GM21619 (cell line): ENCODE measurements around the gene TLE2.
"Not testable (repeated sequence)": the region's sequence is repeated elsewhere in the genome, so short reads cannot be mapped to it uniquely, and the experiment has no call there.

Experiments
- ATAC-seq: cut with Tn5 transposase; IDR thresholded peaks from one replicate; pipeline ENCODE4 v1.9.1; 2021; ENCODE audit not compliant: unreplicated experiment

Gene TLE2

DNA sequence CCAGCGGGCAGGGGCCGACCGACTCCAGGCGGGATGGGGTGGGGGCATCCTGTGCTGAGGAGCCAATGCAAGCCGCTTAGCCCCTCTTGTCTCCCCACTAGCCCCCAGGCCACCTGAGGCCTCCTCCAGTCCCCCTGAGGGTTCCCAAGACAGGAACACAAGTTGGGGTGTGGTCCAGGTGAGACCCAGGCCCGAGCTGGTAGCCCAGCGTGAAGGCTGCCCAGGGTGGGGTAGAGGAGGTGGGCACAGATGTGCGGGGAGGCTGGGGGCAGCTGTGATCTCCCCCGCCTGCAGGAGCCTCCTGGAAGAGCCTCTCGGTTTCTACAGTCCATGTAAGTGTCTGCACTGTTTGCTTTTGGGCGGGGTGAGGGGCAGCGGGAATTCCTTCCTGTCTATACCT lies 41.3 kb downstream of the TLE2 start:
- ATAC-seq, result no peak

DNA sequence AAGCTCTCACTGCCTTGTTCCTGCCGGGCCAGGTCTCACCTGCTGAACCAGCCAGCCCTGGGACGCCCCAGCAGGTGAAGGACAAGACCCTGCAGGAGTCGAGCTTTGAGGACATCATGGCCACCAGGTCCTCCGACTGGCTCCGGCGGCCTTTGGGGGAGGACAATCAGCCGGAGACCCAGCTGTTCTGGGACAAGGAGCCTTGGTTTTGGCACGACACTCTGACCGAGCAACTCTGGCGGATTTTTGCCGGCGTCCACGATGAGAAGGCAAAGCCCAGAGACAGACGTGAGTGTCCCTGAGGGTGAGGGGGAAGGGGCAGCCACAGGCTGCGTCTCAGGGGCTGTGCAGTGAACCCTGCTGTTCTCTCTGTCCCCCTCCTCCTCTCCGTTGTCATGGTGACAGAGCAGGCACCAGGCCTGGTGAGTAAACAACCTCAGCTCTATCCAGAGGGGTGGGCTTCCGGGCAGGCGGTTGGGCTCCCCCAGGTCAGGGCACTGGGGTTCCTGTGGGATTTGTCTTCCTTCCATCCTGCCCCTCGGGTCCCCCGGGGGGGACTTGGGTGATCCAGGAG lies 42.0 kb downstream of the TLE2 start:
- no peak for ATAC-seq

- ATAC-seq, result no peak
These were observed 44.9 kb downstream of the TLE2 start for GRCh38 chr19:2984215-2984528.

GRCh38 chr19:2983351-2984214 lies 45.5 kb downstream of the TLE2 start:
- ATAC-seq, result no peak

DNA sequence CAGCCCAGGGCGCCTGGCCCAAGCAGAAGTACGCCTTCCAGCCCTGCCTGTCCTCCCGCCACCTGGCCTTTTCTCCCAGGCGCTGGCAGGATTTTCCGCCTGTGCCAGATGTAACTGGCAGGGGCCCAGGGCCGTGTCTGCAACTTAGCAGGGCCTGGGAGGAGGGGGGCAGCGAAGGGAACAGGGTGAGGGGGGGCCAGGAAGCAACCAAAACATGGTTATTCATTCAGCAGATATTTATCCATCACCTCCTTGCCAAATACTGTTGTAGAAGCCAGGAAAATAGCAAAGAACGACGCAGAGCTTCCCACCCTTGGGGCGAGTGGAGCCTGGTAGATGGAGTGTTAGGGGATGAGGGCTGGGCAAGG lies 46.1 kb downstream of the TLE2 start:
- no peak for ATAC-seq

DNA sequence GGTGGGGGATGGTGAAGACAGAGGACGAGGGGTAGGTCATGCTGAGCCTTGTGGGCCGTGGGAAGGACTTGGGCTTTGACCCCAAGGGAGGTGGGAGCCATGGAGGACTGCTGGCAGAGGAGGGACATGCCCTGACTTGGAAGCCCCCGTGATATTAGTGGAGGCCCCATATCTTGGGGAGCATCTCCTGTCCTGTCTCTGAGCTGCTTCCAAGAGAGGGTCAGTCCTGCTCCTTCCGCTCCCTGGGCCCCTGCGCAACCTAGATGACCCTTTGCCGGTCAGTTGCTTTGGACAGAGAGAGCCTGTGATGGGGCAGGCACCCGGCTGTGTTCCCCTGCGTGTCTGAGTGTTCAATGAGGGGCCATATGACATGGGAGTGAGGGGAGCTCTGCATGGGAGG lies 46.5 kb downstream of the TLE2 start:
- ATAC-seq, result no peak

GRCh38 chr19:2981898-2982297 lies 47.2 kb downstream of the TLE2 start:
- ATAC-seq, result no peak

- ATAC-seq, result no peak
These were observed 50.3 kb downstream of the TLE2 start for GRCh38 chr19:2978772-2979171.

GRCh38 chr19:2978166-2978767 lies 50.8 kb downstream of the TLE2 start:
- ATAC-seq, result no peak

DNA sequence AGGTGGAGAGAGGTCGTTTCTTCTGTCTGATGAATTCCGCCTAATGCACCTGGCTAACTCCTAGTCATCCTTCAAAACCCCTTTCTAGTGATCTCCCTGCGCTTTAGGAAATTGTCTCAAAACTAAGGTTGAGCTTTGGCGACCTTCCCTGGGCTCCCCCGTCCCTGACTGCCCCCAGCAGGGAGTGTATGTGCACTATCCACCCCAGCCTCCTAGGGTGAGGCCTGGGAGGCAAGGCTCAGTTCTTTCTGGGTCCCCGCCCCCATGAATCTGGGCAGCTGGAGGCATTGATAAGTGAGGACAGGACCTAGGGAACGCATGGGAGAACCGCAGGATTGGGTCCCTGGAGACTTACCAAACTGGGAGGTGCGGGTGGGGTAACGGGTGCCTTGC lies 51.3 kb downstream of the TLE2 start:
- peak; percentile 12 for ATAC-seq

DNA sequence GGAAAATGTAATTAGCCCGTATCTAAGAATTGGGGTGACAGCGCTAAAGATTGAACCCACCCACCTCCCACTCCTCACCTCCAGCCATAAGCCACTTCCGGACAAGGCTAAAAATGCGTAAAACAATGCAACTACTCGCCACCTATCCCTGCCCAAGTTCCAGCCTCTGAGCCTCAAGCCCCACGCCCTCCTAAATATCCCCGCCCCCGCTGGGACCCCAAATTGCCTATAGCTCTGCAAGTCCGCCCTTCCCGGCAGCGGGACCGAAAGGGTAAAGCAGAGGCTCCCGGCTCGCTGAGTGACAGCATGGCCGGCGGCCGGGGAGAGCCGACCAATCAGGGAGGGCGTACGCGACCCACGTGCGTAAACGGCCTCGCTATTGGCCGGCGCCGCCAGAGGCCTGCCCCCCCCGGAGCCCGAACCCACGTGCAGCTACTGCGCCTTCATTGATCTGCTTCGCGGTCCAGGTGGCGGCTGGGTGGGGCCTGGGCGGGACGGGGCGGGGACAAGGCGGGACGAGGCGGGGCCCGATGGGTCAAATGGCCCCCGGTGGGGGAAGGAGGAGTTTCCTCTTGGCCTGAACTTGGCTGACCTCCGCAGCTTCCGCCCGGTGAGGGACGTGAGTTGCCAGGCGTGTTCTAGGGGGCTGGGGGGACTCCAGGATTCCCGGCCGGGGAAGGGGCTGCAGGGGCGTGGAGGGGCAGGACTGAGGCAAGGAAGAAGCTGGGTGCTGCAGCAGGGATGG lies 51.9 kb downstream of the TLE2 start, which contains the start of gene TLE6:
TLE6 (plus strand) TSS at position 564 of the 745 bp plus-strand sequence. CDS start 670 bp downstream, outside the sequence.
- ATAC-seq, result peak; percentile 90

GRCh38 chr19:2976609-2977000 lies 52.5 kb downstream of the TLE2 start:
- ATAC-seq, result no peak

DNA sequence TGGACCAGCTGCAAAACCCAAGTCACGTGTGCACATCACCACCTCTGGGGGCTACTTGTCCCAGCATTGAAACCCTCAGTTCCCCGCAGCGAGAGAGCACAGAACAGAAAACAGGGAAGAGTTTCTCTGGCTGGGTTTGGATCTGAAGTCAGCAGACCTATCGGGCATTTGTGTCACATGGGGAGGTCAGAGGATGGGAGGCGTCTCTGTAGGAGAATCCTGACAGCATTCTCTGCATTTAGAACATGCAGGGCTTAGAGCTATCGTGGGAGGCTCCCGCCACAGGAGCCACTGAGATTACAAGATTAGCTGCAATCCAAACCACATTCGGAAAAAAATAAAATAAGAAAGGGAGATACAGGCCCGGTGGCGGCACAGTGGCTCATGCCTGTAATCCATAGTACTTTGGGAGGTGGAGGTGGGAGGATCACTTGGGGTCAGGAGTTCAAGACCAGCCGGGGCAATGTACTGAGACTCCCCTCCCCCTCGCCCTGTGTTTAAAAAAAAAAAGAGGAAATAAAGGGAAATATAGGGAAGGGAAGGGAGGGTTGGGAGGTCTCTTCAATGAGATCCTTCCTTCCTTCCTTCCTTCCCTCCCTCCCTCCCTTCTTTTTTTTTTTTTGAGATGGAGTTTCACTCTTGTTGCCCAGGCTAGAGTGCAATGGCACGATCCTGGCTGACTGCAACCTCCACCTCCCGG lies 54.6 kb downstream of the TLE2 start:
- ATAC-seq, result no peak

DNA sequence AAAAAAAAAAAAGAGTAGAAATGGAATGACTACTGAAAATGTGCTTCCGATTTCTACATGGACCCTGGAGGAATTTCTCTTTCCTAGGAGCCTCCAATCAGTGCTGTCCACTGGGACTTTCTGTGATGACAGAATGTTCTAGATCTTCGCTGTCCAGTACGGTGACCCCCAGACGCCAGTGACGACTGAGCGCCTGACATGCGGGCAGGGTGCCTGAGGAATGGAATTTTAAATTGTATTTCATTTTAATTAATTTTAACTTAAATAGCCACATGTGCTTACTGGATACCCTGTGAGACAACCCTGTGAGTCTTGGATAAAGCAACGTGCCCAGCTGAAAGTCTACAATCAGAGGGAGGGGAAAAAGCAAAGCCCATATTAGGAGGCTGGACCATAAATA lies 55.9 kb downstream of the TLE2 start:
- ATAC-seq, result no peak

- ATAC-seq, result no peak
These were observed 58.8 kb downstream of the TLE2 start for GRCh38 chr19:2970201-2970835.

DNA sequence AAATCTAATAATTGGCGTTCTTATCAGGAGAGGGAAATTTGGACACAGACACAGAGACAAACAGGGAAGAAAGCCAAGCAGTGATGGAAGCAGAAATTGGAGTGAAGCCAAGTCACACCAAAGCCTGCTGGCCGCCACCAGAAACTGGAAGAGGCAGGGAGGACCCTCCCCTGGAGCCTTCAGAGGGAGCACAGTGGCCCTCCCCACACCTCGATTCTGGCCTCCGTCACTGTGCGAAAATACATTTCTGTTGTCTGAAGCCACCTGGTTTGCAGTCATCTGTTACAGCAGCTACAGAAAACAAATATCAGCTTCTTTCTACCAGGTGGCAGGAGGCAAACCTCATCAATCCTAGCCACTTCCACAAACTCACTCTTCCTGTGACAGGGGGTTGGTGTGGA lies 60.0 kb downstream of the TLE2 start:
- ATAC-seq, result no peak

DNA sequence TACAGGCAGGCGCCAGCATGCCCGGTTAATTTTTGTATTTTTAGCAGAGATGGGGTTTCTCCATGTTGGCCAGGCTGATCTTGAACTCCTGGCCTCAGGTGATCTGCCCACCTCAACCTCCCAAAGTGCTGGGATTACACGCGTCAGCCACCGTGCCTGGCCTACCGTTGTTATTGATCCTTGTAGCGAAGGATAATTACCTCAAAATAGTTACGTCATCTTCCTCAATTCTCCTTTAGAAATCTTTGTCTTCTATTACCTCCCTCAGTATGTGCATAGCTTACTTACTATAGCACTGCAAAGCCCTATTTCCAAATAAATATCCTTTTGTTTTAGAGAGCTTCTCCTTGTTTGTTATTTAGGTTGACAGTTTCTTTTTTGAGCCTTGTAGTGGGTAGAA lies 61.1 kb downstream of the TLE2 start:
- no peak for ATAC-seq

- ATAC-seq, result no peak
These were observed 64.2 kb downstream of the TLE2 start for GRCh38 chr19:2964874-2965273.

- not testable (repeated sequence) for ATAC-seq
These were observed 65.4 kb downstream of the TLE2 start for GRCh38 chr19:2963631-2964030.

- no peak for ATAC-seq
These were observed 66.0 kb downstream of the TLE2 start for GRCh38 chr19:2963122-2963521.
